HG03354 (cell line): ENCODE data around the gene SPATA4.

Experiments
- ATAC-seq: cut with Tn5 transposase; IDR thresholded peaks from one replicate; pipeline ENCODE4 v1.9.1; 2021; ENCODE audit warnings: mild to moderate bottlenecking; ENCODE audit not compliant: unreplicated experiment, poor library complexity, severe bottlenecking

SPATA4 gene

DNA sequence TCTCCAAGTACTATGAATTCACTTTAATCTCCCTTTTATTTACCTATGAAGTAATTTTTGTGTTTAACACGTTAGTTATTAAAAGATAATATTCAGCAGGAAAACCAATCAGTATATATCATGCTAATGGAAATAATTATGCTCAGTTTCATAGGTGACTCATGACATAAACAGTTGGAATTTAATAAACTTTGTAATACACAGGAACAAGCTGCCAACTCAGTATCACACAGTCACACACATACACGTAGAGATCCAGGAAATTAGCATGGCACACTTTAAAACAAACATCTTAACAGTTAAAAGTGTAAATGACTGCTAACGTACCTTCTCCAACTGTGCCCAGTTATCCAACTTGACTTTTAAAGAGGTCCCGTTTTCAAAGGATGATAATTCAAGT lies 2.3 kb downstream of the SPATA4 start:
- no peak for ATAC-seq

DNA sequence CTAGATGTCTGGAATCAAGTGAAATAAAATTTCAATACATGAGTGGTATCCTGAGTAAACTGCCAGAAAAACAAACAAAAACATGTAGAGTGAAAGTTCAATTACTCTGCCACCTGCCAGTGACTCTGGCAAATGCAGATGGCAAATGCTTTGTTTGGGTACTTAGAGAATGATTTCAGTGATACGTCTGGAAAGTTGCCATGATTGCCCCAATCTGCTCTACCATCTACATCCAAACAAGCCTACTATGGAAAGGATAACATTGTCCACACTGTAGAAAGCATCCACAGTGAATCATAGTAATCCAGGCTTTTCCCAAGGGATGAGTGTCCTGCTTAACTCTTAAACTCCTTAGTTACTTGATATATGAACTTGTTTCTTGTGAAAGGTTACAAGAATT lies 3.4 kb downstream of the SPATA4 start:
- ATAC-seq: no peak

DNA sequence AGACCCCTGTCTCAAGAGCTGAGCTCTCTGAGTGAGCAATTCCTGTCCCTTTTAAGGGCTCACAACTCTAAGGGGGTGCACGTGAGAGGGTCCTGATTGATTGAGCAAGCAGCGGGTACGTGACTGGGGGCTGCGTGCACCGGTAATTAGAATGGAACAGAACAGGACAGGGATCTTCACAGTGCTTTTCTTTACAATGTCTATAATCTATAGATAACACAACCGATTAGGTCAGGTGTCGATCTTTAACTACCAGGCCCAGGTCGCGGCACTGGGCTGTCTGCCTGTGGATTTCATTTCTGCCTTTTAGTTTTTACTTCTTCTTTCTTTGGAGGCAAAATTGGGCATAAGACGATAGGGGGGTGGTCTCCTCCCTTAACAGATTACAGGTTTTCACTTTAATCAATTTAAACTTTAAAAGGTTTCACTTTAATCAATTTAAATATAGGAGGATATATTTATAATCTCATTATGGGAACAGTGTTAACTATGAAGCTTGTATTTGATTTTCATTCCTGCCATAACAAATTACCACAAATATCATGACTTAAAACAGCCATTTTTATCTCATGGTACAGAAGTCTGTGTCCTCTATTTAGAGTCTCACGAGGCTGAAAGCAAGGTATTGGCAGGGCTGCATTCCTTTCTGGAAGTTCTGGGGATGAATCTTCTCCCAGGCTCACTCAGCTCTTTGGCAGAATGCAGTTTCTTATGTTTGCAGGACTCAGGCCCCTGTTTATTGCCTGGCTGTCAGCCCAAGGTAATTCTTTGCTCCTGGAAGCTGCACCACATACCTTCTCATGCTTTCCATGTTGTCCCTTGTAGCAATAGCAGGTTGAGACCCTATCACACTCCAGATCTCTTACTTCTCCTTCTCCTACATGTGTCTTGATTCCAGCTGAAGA lies 5.2 kb downstream of the SPATA4 start:
- no peak for ATAC-seq

DNA sequence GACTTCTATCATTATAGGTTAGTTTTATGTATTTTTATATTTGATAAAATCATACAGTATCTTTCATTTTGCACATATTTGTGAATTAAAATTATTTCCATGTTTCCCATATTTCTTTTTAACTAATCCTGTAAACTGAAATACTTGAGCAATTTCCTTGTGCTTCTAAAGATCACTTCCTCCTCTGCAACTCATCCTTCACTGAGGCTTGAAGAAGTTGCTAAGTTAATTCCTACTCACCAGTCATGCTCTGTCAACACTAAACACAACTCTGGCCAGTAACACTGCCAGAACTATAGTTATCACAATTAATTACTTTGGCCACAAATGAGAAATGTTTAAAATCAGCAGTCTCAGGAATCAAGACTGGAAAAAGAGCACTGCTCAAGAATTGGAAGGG lies 6.7 kb downstream of the SPATA4 start:
- no peak for ATAC-seq

DNA sequence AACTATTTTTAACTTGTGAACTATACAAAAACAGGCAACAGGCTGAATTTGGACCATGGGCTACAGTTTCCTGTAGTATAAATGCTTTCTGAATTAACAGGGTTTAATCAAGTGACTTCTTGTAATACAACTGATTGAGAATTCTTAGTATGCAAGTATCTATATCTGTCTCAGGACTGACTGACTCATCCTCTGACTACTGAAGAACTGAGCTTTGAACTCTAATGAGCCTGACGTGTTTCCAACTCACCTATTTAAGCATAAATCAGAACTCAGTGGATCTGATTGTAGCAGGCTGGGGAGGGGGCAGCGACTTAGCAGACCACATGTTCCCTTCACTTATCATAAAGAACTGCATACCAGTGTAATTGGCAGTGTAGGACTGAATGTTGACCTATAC lies 7.8 kb downstream of the SPATA4 start:
- ATAC-seq: no peak

DNA sequence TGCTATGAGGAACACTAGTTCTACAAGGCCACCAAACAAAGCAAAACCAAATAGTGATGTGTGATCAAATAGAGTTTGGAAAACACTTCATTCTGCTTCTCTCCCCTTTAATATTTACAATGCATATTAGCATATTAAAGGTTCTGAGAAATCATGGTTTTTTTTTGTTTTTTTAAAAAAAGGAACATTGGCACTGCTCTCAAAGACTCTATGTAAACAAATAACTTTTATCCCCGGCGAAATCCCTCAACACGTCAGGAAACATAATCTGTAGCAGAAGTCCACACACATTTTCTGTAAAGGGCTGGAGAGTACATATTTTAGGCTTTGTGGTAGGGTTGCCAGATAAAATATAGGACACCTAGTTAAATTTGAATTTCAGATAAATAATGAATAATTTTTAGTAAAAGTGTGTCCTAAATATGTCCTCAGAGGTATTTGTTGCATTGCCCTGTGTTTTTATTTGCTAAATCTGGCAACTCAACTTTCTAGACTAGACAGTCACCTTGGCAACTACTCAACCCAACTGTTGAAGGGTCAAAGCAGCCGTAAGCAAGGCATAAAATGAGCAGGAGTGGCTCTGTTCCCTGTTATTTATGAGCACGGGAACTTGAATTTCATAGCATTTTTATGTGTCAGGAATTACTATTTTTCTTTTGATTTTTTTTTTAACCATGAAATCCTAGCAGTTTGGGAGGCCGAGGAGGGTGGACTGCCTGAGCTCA lies 8.6 kb downstream of the SPATA4 start:
- ATAC-seq: no peak

DNA sequence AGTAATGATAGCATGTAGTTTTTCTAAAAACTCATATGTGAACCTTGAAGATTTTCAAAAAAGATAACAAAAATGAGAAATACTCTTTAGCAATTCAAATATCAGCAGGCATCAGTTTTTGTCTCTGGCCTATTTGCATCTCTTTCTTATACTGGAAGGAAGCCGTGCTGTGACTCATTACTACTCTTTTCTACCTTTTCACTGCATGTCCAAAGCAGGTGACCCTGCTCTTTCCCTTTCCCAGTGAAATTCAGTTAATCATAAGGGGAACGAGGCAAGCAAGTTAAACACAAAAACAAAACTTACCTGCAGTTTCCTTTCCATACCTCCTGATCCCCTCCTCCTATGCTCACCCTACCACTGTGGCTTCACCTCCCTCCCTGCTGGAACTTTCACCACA lies 9.3 kb downstream of the SPATA4 start:
- ATAC-seq: peak; percentile 48

DNA sequence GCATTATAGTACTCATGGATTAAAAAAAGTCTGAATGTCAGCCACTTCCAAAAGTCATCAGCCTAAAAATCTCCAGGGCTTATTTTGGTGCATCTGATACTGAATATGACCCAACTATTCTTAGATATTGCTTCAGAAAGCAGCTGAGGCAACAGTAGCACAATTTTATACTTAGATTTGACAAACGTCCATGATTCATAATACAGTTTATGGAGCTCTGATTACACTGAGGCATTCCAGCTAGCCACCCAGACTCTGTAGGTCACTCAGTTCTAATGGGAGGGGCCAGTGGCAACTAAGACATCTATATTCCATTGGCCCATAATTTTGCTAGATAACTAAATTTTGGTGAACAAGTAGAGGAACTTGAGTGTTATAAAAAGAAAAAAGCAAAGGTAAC lies 10.3 kb downstream of the SPATA4 start:
- ATAC-seq: no peak

DNA sequence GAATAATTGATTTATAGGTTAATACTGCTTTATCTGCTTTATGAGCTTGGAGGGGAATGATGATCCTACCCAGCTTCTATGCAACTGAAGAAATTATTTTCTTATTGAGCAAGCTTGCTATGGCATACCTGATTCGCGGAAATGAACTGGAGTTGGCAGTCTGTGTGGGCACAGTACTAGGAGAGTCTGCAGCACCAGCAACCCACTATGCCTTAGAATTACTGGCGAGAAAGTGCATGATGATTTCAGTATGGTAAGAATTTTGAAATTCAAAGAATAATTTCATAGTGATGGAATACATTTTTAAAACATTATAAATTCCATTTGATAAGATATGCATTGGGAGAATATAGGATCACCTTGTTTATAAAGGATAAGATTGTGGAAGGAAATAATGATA lies 32.3 kb downstream of the SPATA4 start:
- no peak for ATAC-seq

DNA sequence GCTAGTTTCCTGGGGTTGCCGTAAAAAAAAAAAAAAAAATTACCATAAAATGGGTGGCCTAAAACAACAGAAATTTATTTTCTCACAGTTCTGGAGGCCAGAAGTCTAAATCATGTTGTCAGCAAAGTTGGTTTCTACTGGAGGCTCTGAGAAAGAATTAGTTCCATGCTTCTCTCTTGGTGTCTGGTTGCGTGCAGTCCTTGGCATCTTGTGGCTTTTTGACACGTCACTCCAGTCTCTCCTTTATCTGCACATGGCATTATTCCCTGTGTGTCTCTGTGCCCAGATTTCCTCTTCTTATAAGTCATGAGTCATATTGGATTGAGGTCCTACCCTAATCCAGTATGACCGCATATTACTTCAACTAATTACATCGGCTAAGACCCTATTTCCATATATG lies 38.7 kb downstream of the SPATA4 start:
- ATAC-seq: no peak

DNA sequence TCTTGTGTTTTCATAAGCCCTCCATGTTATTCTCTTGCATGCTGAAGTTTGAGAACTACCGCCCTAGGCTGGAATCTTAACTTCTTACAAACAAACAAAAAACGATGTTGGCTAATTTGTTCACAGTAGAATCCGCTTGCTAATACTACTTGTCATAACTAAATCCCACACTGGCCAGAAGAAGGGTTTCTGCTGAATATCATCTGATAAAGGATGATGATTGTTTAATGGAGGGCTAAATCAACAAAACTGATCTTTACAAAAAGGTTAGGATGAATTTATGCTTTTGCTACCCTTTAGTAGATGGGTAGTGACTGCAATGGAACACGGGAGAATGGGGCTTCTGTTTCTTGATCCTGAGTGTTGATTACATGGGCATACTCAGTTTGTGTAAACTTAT lies 42.3 kb downstream of the SPATA4 start:
- no peak for ATAC-seq

DNA sequence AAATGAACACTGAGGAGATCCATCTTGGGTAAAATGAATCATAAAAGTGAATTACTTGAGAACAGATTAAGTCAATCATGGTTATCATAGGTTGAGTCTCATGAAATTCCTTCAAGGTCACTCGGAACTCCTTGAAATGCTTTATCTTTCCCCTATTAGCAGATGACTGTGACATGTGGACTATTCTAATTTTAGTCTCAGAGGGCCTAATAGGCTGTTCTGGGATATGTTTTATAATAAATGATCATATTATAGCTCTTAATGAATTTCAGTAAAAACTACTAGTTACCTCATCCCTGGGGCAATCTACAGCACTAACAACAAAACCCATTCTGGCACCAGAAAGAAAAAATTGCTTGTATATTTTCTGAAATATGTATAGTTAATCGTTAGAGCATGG lies 44.7 kb downstream of the SPATA4 start:
- ATAC-seq: no peak

DNA sequence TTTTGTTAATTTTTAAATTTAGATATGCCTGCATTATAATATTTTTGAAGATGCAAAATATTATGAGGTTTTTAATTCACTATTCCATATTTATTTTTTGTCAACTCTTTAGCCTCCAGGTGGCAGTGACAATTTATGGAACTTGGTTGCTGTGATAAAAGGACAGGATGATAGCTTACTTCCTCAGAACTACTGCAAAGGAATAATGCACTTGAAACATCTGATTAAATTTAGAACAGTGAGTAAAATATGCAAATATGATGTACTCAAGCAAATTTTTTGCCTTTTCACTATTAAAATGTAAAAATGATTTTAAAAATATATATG lies 45.1 kb downstream of the SPATA4 start:
- ATAC-seq: no peak

DNA sequence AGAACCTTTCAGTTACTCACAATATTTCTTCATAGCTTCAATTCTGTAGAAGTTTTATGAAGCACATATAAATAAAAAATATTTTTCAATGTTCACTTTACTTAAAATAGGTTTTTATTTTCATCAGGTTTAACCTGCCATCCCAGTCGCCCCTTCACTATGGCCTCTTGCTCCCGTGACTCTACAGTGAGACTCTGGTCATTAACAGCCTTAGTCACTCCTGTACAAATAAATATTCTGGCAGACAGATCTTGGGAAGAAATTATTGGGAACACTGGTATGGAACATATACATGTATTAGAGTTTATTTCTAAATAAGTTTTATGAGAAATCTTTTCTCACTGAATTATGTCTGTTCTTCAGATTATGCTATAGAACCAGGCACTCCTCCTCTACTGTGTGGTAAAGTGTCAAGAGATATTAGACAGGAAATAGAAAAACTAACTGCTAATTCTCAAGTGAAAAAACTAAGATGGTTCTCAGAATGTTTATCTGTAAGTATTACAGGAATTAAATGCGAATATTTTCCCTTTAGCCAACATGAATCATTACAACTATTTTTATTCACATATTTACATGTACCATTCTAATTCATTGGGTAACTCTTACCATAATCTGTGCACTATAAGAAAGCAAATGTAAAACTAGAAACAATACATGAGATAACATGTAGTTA lies 45.6 kb downstream of the SPATA4 start:
- ATAC-seq: no peak

DNA sequence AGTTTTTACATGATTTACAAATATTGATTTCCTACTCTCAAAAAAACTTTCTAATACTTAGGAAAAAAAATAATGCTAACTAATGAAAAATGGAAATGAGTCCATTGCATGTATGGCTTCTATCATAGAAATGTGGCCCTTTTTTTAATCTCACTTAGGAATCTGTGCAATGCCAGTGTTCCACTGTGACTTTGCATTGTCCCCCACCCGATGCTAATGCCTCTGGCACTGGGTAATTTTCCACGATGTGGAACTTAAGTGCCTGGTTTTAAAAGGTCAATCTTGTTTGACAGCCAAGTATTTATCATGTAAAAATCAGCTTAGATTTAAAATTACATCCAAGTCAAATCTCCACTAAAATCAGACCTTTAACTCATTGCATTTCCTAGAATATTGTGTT lies 53.1 kb downstream of the SPATA4 start:
- ATAC-seq: no peak

DNA sequence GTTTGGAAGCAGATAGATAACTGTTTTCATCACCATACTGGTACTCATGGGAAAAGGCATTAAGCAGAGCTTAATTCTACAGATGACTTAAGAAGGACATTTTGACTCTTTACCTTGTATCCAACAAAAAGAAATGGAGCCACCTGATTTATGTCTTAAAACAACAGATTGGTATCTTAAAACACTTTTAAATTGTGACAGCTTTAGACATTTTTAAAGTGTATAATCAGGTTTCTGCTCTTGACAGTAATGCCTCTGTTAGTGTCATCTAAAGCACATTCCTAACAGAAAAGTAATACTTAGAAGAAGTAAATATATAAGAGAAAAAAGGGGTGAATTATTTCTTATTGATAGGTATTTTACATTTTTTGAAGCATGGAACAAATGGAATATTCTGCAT lies 55.9 kb downstream of the SPATA4 start:
- ATAC-seq: no peak

DNA sequence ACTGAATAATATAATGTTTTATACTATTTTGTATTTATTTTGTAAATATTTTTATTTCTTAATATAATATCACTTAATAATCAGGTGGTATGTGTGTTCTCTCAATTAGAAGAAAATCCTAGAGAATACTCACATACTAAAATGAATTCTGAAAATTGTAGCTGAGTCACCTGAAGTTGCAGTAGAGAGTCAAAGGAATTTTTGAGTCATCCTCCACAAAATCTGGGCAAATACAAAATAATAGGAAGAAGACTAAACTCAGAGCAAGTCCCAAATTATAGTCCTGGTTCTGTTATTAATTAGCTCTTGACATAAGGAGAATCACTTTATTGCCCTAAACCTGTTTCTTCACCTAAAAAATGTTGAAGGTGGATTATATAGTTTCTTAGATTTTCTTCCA lies 57.8 kb downstream of the SPATA4 start:
- no peak for ATAC-seq

DNA sequence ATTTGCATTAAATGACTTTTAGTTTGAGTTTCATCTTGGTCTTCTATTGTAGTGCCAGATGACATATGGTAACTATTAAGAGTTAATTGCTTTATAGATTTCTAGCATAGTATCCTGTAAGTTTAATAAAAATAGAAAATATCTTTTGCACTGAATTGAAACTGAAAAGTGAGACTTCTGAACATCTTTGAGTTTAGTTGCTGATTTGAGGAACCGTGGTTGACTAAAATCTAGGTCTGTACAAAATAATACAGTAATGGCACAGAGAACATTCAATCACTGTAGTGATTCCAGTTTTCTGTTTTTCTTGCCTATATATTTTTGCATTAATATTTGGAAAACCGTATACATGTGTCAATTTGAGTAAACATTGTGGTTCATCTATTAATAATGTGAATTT lies 60.7 kb downstream of the SPATA4 start:
- no peak for ATAC-seq
